Thyroid gland (tissue), 4 donors: ENCODE results near the gene NDST1. TPM values are rescaled to one million over a fixed set of nuclear protein-coding genes. Genes with fewer than 3 reads are reported as not detected.

Source experiments
- DNase-seq, 2 donors: peaks; one replicate each; pipeline ENCODE4 v3.0.0-alpha.2; 2019
- H3K27ac ChIP-seq, 3 donors: fragments of 200-600 bp; sonication (generic); 1 replicate in 2 of 3; 2 replicates in 1 of 3; pipeline ENCODE4 v1.5.1; 2016 to 2019; ENCODE audit warnings: mild to moderate bottlenecking in 1 of 3, moderate library complexity in 1 of 3
- H3K27me3 ChIP-seq: fragments of 200-600 bp; sonication (generic); one replicate; pipeline ENCODE4 v1.5.1; 2019
- H3K36me3 ChIP-seq, 2 donors: fragments of 200-600 bp; sonication (generic); one replicate each; pipeline ENCODE4 v1.5.1; 2016 to 2019
- H3K4me1 ChIP-seq, 2 donors: fragments of 200-600 bp; sonication (generic); one replicate each; pipeline ENCODE4 v1.5.1; 2017 to 2019
- H3K4me3 ChIP-seq, 3 donors: fragments of 200-600 bp; sonication (generic); replicated peaks in 1 of 3; 1 replicate in 2 of 3; 2 replicates in 1 of 3; pipeline ENCODE4 v1.5.1; 2016; ENCODE audit warnings: mild to moderate bottlenecking in 1 of 3
- H3K9me3 ChIP-seq: fragments of 200-600 bp; sonication (generic); one replicate; pipeline ENCODE4 v1.5.1; 2017
- CTCF ChIP-seq, 6 experiments: fragments of 200-600 bp in 3 of 6; fragments of 450-650 bp in 3 of 6; sonication (generic) in 3 of 6; IDR thresholded peaks; one replicate each; pipeline ENCODE4 v1.5.1; 2016 to 2019; ENCODE audit warnings: antibody characterized with exemption in 6 of 6, mild to moderate bottlenecking in 2 of 6, inconsistent platforms in 1 of 6, moderate library complexity in 1 of 6
- POLR2A ChIP-seq, 2 donors: fragments of 450-650 bp; IDR thresholded peaks; one replicate each; pipeline ENCODE4 v1.6.1; 2017; ENCODE audit warnings: antibody characterized with exemption in 2 of 2, mild to moderate bottlenecking in 2 of 2, moderate library complexity in 1 of 2
- WGBS, 2 donors: methylation state at CpG; one replicate each; pipeline ENCODE4 v1.1.5; 2017; 5-methylcytosine and 5-hydroxymethylcytosine counted together
- intact Hi-C: fragments of 100-400 bp; cut with DNase I; formaldehyde crosslinking; loops from one replicate; pipeline ENCODE4 v1.15.1; 2023
- total RNA-seq, 4 donors: library from RNA; depleted of rRNA; stranded (reverse); fragments of >200 nt; gene quantifications; one replicate each; pipeline ENCODE4 v1.2.3, GENCODE V29; 2016

Gene NDST1
- total RNA-seq, 4 donors from 2014 or later = 84.9 to 171 (median 113) TPM

GRCh38 chr5:150486402-150487198, 21.3 kb upstream of the NDST1 start:
- H3K36me3 ChIP-seq = no peaks in the 10 kb centered on the region
- peak overlapping the region; percentile 60 to 91 (median 87) for H3K4me3 ChIP-seq
- peak in 1 of 6 experiments; percentile 39 for TF ChIP-seq CTCF (IDR thresholded peaks at IDR 0.05)
- peak in 1 of 2 donors; percentile 51 for TF ChIP-seq POLR2A (IDR thresholded peaks at IDR 0.05)
- 1 to 5% methylated on average over 10 to 29 of the region's 60 CpGs for WGBS, 2 donors
- peak overlapping the region; percentile 92 to 96 (median 95) for H3K27ac ChIP-seq
- no peaks in the 10 kb centered on the region for H3K9me3 ChIP-seq
- intact Hi-C loops = no loop called here
- no peaks in the 10 kb centered on the region for H3K27me3 ChIP-seq
- peaks cover 54% of the 10 kb centered on the region in 2 donors for H3K4me1 ChIP-seq
- DNase-seq = peak; percentile 87 to 88

DNA sequence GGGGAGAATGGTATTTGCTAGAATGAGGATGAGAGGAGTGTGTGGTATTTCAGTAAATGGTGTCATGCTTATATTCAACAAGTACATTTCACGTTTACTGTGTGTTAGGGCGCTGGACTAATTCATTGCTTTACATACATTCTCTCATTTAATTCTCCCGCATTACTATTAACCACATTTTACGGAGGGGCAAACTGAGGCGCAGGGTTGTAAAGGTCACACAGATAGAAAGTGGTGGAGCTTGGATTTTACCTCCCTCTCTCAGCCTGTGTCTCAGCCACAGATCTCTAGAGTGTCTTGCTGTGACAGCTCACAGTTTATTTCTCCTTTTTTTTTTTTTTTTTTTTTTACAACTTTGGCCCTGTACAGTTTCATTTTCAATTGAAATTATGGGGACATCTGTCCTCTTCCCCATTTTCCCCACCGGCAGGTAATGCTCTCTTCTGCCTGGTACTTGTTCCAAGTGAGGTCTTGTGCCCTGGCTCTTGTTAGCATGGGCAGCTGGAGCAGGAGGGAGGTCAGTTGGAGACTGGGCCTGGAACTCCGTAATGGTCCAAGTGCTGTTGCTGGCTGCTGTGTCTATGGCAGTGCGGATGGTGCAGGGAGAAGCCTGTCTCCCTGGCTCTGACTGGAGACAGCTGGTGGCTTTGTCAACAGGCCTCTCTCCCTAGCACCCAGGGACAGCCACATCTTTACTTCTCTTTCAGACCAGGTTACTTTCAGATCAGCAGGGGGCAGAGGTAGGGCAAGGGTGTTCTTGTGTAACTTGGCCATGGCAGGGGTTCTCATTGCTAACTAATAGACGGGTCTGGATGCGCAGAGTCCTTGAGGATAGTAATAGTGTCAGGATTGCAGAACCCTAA, 20.5 kb upstream of the NDST1 start:
- intact Hi-C loops = no loop called here
- DNase-seq = peak; percentile 50 to 51
- Histone ChIP-seq H3K4me1 (peaks cover 57 to 62% of the 10 kb centered on the region in 2 donors), H3K4me3 (peak overlapping the region; percentile 15 to 87 (median 60)), H3K9me3 (no peaks in the 10 kb centered on the region), H3K36me3 (no peaks in the 10 kb centered on the region), H3K27ac (peak overlapping the region; percentile 92 to 96 (median 95)), H3K27me3 (no peaks in the 10 kb centered on the region)
- WGBS, 2 donors = 38 to 45% methylated on average over 10 of the region's 10 CpGs
- TF ChIP-seq POLR2A (IDR thresholded peaks at IDR 0.05) = peak in 1 of 2 donors; percentile 25
- TF ChIP-seq CTCF (IDR thresholded peaks at IDR 0.05) = peak in 3 of 6 experiments; percentile 21 to 36 (median 32)

- intact Hi-C loops = no loop called here
- peak; percentile 89 to 91 for DNase-seq
- 26 to 36% methylated on average over 11 of the region's 11 CpGs for WGBS, 2 donors
These were observed 19.2 kb upstream of the NDST1 start for GRCh38 chr5:150488519-150489359.

More at GRCh38 chr5:150488519-150489359, 19.2 kb upstream of the NDST1 start:
- H3K36me3 ChIP-seq = no peaks in the 10 kb centered on the region
- H3K4me1 ChIP-seq = peaks cover 61 to 66% of the 10 kb centered on the region in 2 donors
- no peaks in the 10 kb centered on the region for H3K9me3 ChIP-seq
- TF ChIP-seq POLR2A (IDR thresholded peaks at IDR 0.05) = peak in 1 of 2 donors; percentile 50
- peak in 1 of 6 experiments; percentile 16 for TF ChIP-seq CTCF (IDR thresholded peaks at IDR 0.05)
- H3K27ac ChIP-seq = peak overlapping the region; percentile 92 to 96 (median 95)
- H3K27me3 ChIP-seq = no peaks in the 10 kb centered on the region
- no peak overlapping the region for H3K4me3 ChIP-seq
